Stimulated activated CD4-positive, alpha-beta T cell treated with anti-CD3 and anti-CD28 coated beads, Interleukin-4, amount 100 ng/mL, for 4 hours (primary cell): ENCODE measurements around the gene GNA15.
"Not testable (repeated sequence)": the region's sequence is repeated elsewhere in the genome, so short reads cannot be mapped to it uniquely, and the experiment has no call there.

Experiments used
- DNase-seq, 2 experiments: peaks; one replicate each; pipeline ENCODE4 v3.0.0-alpha.2; 2020

GNA15 gene

DNA sequence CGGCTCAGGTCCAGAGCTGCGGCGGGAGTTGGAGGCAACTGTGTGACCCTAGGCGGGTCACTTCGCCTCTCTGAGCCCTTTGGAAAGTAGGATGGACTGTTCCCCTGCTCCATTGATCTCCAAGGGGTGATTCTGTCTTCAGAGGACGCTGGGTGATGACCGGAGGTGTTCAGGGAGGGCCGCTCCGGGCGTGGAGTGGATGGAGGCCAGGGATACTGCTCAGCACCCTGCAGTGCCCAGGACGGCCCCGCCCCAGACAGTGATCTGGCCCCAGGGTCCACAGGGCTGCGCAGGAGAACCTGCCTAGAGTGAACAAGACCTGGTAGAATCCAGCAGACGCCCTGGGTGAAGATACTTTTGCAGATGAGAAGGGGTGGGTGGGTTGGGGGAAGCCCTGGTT is 56.9 kb downstream of the GNA15 start:
- DNase-seq: no peak

DNA sequence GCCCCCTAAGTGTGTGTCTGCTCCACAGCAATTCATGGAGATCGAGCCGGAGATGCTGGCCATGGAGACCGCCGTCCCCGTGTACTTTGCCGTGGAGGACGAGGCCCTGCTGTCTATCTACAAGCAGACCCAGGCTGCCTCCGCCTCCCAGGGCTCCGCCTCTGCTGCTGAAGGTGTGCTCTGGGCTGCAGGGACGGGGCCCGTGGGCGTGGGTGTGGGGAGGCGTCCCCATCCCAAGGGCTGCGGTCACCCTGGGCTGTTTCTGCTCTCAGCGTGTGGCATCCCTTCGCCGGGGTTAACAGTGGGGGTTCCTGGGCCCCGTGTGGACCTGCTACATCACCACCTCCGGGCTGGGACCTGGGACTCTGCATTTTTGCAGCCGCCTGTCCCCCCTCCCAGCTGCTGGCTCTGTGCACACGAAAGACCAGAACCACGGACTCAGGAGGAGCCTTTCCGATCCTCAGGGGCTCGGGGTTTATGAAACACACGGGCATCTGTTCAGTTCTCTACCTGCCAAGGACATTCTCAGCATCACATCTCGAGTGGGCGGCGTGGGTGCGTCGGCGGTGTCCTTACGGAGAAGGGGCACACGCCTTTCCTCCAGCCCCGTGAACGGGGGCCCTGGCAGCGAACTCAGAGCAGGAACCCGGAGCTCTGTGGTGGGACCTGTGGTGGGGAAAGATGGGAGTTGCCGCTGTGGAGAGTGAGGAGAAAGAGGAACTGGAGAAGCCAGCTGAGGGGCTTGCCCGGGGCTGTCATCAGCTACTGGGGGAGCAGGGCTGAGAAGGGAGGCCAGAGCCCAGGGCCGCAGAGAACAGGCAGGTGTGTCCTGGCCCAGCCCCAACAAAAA is 57.6 kb downstream of the GNA15 start:
- DNase-seq: no peak

DNA sequence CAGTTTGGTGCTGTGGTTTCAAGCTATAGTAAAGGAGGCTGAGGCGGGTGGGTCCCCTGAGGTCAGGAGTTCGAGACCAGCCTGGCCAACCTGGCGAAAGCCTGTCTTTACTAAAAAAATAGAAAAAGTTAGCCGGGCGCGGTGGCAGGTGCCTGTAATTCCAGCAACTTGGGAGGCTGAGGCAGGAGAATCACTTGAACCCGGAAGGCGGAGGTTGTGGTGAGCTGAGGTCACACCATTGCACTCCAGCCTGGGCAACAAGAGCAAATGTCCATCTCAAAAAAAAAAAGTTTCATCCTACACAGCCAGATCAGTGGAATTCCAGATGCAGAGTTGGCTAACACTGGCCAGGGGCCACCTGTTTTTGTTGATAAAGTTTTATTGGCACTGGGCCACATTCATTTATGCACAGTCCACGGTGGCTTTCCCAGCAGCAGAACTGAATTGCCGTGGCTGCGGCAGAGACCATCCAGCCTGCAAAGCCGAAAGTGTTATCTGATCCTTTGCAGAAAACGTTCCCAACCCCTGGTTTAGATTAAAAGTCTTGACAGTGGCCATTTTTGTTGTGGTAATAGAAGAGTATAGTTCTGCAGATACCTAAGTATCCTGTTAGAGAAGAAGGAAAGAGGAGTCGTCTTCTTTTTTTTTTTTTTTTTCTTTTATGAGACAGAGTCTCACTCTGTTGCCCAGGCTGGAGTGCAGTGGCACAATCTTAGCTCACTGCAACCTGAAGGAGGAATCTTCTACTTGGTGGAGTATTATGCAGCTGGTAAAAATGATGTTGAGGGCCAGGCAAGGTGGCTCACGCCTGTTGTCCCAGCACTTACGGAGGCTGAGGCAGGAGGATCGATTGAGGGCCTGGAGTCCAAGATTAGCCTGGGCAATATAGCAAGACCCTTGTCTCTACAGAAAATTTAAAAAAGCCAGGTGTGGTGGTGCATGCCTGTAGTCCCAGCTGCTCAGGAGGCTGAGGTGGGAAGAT is 58.6 kb downstream of the GNA15 start:
- DNase-seq: no peak

DNA sequence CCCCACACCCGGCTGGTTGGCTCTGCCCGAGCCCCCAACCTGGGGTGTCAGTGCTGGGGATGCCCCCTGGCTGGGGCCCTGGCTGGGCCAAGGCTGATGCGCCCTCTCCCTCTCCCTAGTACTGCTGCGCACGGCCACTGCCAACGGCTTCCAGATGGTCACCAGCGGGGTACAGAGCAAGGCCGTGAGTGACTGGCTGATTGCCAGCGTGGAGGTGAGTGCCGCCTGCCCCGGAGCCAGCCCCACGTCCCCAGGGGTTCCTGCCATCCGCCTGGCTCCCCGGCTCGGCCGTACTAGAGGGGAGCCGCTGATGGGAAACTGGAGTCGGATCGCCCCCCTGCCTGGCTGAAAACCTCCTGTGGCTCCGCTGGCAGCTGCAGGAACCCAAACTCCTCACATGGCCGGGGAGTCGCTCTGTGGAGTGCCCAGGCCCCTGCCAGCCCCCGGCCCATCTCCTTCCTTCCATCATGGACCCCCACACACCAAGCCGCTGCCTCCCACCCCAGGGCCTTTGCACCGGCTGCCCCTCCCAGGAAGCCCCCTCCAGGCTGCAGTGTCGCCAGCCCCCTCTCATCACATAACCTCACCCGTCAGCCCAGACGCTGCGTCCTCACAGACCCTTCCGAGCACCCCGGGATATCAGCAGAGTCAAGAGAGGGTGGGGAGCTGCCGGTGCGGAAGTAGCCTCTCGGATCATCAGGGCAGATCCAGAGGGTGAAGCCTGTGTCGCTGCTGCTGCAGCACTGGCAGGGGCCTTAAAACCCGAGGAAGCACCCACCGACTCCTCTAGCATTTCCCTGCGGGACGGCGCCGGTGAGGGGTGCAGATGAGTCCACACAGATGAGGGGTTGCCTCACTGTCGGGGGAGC is 60.5 kb downstream of the GNA15 start:
- DNase-seq: no peak

DNA sequence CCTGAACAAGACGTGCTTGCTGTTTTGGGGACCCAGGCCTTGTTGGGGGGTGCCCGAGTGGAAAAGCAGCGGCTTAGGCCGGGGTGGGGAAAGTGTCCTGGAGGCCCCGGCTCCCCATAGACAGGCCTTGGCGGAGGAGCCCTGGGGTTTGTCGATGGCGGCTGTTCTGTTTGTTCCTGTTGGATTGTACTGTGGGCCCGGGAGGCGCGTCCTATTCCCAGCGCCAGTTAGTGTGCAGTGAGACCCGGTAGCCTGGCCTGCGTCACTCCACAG is 61.0 kb downstream of the GNA15 start:
- DNase-seq: no peak

DNA sequence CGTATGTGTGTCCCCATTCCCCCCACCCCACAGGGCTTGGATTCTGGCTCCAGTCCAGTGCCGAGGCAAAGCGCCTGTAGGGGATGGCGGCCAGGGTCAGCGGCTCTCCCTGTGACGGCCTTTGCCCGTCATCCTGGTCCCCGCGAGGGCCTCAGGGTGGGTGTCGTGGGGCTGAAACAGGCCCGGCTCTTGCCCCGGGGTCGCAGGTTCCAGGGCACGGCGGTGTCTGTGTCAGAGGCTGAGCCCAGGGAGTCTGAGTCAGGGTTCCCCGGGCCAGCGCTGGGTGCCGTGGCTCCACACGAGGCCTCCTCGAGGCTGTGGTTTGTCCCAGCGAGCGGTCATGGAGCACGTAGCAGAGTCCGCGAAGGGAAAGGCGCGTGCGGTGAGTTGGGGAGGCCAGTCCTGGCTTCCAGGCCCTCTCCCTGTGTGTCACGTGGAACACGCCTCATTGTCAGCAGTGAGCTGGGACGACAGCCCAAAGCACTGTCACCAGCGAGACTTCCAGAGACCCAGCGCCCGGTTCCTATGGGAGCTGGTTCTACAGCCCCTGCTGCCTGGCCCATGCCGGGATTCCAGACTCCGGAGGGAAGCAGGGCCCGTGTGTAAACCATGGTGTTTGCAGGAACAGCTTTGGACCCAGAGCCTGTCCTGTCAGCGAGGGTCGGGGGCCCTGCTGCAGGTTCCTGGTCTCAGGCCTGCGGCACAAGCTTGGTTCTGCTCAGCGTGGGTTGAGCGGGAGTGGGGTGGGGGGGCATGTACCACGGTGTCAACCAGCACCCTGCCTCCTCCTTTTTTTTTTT is 63.3 kb downstream of the GNA15 start:
- no peak for DNase-seq

DNA sequence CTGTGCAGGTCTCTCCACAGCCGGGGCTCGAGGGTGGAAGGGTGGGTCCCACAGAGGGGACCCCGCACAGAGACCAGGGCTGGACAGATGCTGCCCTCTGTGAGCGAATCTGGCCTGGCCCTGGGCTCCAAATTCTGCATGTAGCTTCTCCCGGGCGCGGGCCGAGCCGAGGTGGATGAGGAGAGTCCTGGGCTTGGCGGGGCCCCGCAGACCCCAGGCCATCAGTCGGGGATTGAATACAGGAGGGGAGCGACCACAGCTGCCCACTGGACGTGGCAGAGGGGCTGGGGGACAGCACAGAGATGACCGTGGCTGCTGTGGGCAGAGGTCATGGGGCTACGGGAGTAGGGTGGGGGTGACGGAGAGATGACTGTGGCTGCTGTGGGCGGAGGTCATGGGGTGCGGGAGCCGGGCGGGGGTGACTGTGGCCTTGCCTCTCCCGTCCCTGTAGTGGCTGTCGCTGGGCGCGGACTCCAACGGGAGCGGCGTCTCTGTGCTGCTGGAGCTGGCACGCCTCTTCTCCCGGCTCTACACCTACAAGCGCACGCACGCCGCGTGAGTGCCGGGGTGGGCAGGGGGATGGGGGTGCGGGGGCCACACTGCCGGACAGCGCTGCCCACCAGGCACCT is 65.4 kb downstream of the GNA15 start:
- no peak for DNase-seq

DNA sequence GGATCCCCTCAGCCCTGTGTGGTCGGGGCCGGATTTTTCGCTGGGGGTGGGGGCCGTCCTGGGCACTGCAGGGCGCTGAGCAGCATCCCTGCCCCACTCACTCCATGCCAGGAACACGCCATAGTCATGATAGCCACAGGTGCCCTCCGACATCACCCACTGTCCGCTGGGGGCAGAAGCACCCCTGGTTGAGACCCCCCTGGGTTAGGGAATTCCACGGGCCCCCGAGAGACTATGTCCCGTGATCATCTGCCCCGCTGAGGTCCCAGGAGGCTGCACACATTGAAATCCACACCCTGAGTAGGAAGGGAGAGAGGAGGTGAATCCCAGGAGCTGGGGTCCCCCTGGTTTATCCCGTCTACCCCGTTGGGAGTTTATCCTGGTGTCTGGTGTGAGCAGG is 66.1 kb downstream of the GNA15 start:
- no peak for DNase-seq

DNA sequence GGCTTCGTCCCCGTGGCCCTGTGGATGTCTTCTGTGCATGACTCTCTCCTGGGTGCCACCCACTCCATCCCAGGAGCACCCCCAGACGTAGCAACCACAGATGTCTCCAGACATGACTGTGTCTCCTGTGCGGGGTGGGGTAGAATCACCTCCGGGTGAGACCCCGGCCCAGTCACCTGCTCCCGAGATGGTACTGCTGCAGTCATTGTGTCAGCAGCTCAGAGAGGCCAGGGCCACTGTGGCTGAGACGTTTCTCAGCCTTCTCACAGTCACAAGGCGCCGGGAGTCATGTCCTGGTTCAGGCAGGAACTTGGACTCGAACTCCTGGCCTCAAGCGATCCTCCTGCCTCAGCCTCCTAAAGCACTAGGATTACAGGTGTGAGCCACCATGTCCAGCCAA is 66.5 kb downstream of the GNA15 start:
- no peak for DNase-seq

DNA sequence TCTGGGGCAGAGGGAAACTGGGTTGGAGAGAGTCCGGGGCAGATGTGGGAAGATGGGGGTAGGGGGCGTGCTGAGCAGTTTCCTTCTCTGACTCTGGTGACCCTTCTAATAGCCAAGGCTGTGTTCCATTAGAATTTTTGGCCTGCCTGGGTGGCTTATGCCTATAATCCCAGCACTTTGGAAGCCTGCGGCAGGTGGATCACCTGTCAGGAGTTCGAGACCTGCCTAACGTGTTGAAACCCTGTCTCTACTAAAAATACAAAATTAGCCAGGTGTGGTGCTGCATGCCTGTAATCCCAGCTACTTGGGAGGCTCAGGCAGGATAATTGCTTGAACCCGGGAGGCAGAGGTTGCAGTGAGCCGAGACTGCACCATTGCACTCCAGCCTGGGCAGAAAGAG is 67.1 kb downstream of the GNA15 start:
- DNase-seq: not testable (repeated sequence)

DNA sequence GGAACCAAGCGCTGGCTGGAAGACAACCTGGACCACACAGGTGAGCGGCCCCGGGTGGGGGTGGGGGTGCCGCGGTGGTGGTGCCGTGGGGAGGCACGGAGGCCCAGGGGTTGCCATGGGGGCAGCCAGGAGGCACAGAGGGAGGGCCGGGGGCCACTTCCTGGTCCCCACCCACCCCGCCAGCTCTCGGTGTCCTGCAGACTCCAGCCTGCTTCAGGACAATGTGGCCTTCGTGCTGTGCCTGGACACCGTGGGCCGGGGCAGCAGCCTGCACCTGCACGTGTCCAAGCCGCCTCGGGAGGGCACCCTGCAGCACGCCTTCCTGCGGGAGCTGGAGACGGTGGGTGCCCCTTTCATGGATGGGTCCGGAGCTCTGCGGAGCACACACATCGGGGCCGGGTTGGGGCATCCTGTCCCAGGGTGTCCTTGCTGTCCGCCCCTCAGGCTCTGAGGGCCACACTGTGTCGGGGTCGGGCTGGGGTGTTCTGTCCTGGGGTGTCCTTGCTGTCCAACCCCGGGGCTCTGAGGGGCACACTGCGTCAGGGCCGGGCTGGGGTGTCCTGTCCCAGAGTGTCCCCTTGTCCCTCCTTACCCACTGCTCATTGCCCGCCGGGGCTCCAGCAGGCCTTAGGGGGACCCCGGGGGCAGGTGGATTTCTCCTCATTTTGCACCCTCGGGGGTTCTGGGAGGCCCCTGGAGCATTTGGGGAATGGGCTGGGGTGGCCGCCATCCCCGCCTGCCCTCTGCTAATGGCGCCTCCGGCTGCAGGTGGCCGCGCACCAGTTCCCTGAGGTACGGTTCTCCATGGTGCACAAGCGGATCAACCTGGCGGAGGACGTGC is 68.2 kb downstream of the GNA15 start:
- DNase-seq: no peak

DNA sequence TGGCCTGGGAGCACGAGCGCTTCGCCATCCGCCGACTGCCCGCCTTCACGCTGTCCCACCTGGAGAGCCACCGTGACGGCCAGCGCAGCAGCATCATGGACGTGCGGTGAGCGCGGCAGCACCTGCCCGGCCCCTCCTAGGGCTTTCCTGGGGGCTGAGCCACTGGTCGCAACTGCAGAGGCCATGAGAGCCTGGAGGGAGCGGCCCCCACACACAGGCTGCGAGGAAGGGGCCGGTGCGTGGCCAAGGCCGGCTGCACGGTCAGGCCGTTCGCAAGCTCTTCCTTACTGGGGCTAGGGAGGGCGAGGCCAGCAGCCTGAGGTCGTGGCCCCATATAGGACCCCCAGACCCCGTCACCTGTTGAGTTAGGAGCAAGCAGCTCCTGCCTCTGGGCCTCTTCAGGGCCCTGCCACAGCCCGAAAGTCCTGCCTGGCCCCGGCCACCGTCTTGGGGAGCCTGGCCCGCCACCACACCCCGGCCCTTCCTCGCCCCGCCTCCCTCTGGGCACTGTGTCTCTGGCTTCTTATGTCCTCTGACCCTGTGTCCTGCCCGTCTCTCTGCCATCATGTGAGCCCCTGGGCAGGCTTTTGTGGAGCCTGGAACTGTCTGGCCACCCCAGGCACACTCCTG is 68.9 kb downstream of the GNA15 start:
- DNase-seq: no peak

DNA sequence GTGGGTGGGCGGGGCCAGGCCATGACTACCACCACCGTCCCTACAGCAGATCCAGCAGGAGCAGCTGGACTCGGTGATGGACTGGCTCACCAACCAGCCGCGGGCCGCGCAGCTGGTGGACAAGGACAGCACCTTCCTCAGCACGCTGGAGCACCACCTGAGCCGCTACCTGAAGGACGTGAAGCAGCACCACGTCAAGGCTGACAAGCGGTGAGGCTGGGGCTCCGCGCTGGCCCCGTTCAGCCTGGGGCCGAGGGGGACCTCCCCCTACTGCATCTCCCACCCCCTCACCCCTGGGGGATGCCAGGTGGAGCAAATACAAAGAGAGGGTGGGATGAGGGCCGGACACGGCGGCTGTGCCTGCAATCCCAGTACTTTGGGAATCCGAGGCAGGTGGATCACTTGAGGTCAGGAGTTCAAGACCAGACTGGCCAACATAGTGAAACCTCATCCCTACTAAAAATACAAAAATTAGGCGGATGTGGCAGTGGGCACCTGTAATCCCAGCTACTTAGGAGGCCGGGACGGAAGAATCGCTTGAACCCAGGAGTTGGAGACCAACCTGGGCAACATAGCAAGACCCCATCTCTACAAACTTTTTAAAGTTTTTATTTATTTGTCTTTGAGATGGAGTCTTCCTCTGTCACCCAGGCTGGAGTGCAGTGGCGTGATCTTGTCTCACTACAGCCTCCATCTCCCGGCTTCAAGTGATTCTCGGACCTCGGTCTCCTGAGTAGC is 70.6 kb downstream of the GNA15 start:
- DNase-seq: no peak

DNA sequence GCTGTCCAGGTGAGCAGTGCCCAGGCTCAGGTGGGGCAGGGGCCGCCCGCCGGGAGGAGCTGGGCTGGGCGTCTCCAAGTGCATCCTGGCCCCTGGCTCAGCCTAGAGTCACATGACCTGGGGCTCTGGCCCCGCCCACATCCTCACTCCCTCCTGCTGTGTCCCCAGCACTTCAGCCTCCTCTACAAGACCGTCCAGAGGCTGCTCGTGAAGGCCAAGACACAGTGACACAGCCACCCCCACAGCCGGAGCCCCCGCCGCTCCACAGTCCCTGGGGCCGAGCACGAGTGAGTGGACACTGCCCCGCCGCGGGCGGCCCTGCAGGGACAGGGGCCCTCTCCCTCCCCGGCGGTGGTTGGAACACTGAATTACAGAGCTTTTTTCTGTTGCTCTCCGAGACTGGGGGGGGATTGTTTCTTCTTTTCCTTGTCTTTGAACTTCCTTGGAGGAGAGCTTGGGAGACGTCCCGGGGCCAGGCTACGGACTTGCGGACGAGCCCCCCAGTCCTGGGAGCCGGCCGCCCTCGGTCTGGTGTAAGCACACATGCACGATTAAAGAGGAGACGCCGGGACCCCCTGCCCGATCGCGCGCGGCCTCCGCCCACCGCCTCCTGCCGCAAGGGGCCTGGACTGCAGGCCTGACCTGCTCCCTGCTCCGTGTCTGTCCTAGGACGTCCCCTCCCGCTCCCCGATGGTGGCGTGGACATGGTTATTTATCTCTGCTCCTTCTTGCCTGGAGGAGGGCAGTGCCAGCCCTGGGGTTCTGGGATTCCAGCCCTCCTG is 71.8 kb downstream of the GNA15 start:
- DNase-seq: no peak

DNA sequence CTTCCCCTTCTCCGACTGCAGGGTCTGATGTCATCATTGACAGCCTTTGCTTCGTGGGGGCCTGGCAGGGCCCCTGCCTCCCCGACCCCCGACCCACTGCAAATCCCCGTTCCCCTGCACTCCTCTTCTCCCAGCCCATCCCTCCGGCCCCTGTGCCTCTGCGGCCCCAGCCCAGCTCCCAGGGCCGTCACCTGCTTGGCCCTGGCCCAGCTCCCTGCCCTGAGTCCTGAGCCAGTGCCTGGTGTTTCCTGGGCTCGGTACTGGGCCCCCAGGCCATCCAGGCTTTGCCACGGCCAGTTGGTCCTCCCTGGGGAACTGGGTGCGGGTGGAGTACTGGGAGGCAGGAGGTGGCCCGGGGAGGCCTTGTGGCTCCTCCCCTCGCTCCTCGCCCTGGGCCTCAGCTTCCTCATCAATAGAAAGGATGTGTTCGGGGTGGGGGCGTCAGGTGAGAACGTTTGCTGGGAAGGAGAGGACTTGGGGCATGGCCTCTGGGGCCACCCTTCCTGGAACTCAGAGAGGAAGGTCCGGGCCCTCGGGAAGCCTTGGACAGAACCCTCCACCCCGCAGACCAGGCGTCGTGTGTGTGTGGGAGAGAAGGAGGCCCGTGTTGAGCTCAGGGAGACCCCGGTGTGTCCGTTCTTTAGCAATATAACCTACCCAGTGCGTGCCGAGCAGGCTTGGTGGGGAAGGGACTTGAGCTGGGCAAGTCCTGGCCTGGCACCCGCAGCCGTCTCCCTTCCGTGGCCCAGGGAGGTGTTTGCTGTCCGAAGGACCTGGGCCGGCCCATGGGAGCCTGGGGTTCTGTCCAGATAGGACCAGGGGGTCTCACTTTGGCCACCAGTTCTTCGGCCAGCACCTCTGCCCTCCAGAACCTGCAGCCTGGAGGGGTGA is 72.7 kb downstream of the GNA15 start:
- no peak for DNase-seq

DNA sequence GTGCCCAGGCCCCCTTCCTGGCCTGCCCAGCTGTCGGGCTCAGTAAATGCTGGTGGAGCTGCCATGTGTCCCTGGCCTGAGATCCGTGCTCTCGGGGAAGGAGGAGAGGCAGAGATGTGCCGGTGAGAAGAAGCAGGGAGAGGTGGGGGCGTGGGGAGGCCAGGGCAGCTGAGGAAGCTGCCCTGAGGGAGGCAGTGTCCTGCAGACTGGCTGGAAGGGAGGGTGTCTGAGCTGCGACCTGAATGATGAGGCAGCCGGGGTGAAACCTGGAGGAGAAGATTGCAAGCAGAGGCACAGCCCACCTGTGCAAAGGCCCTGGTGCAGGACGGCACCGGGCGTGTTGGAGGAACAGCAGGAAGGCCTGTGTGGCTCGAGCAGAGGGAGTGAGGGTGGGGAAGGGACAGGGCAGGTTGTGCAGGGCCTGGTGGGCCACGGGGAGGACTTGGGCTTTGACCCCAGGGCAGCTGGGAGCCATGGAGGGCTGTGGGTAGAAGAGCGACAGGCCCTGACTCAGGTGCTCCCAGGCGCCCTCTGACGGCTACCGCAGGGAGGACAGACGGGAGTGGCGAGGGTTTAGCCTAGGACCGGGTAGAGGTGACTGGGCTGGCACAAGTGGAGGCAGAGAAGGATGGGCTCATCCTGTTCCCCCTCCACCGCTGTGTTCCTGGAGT is 74.6 kb downstream of the GNA15 start:
- peak; percentile 57 to 73 for DNase-seq

DNA sequence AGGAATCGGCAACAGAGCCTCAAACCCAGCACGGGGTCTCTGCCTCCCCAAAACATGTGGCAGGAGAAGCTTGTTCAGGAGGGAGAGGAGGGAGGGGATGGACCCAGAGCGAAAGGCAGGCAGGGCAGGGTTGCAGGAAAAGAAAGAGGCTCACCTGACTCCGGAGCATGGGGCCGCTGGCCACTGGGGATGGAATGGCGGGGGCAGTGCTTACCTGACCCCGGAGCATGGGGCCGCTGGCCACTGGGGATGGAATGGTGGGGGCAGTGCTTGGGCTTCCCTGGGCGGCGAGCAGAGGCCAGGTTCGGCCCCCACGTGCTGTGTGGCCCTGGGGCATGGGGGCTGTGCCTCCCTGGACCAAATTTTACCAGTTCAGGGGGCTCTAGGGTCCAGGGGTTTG is 75.4 kb downstream of the GNA15 start:
- no peak for DNase-seq
